AG04449 (cell line): ENCODE results near the gene TIMM21.

Experiments used
- CTCF ChIA-PET: fragments of 350-600 bp; formaldehyde crosslinking; extraction: SDS; loops from one replicate; lab custom pipeline; 2021; ENCODE audit warnings: antibody characterized with exemption; lab: Yijun Ruan, JAX
- POLR2A ChIA-PET: fragments of 400-600, 350-600 bp; formaldehyde crosslinking; extraction: SDS; loops from one replicate; lab custom pipeline; 2020; ENCODE audit warnings: antibody characterized with exemption, inconsistent platforms; lab: Yijun Ruan, JAX
- DNase-seq: peaks from one replicate; pipeline ENCODE4 v3.0.0-alpha.2; 2010; ENCODE audit warnings: low read depth, low spot score
- H3K4me3 ChIP-seq: 2 replicates; pipeline ENCODE4 v1.5.1; 2011; ENCODE audit warnings: low read depth, mild to moderate bottlenecking, control low read depth, low read length
- TF ChIP-seq, protein P1 (sequence below): IDR thresholded peaks from one replicate; pipeline ENCODE4 v1.5.1; 2011; ENCODE audit warnings: mild to moderate bottlenecking, moderate library complexity, low read length, control low read depth, inconsistent platforms; ENCODE audit not compliant: insufficient read depth; ENCODE audit errors: missing control alignments

TIMM21 gene

GRCh38 chr18:74155276-74155675, 7.0 kb downstream of the TIMM21 start:
- TF ChIP-seq, protein P1, sequence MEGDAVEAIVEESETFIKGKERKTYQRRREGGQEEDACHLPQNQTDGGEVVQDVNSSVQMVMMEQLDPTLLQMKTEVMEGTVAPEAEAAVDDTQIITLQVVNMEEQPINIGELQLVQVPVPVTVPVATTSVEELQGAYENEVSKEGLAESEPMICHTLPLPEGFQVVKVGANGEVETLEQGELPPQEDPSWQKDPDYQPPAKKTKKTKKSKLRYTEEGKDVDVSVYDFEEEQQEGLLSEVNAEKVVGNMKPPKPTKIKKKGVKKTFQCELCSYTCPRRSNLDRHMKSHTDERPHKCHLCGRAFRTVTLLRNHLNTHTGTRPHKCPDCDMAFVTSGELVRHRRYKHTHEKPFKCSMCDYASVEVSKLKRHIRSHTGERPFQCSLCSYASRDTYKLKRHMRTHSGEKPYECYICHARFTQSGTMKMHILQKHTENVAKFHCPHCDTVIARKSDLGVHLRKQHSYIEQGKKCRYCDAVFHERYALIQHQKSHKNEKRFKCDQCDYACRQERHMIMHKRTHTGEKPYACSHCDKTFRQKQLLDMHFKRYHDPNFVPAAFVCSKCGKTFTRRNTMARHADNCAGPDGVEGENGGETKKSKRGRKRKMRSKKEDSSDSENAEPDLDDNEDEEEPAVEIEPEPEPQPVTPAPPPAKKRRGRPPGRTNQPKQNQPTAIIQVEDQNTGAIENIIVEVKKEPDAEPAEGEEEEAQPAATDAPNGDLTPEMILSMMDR = no peak
- DNase-seq = no peak
- ChIA-PET CTCF (no interaction called here), POLR2A (no interaction called here)
- H3K4me3 ChIP-seq = no peak overlapping the region

GRCh38 chr18:74163019-74163660, 14.8 kb downstream of the TIMM21 start:
- DNase-seq = no peak
- ChIA-PET CTCF (no interaction called here), POLR2A (no interaction called here)
- TF ChIP-seq, protein P1 = no peak
- no peak overlapping the region for H3K4me3 ChIP-seq

DNA sequence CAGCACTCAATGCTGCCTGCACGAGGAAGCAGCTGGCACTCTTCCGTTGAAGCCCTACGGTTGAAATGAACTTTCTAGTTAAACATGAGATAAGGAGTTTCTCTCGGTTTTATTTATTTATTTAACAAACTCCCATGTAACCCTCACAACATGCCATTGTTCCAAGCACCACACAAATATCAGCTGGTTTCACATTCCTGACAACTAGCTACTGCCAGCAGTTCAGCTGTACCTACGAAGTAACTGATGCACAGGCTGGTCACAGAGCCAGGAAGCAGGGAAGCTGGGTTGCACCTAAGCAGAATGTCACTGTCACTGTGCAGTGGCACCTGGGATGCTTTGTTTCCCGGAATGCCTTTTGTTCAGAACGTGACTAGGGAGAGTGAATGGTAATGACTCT, 18.1 kb downstream of the TIMM21 start:
- TF ChIP-seq, protein P1 = no peak
- CTCF ChIA-PET = no interaction called here
- no peak for DNase-seq
- POLR2A ChIA-PET = no interaction called here
- H3K4me3 ChIP-seq = no peak overlapping the region

- no peak overlapping the region for H3K4me3 ChIP-seq
These were observed 23.7 kb downstream of the TIMM21 start for GRCh38 chr18:74171910-74172606.

DNA sequence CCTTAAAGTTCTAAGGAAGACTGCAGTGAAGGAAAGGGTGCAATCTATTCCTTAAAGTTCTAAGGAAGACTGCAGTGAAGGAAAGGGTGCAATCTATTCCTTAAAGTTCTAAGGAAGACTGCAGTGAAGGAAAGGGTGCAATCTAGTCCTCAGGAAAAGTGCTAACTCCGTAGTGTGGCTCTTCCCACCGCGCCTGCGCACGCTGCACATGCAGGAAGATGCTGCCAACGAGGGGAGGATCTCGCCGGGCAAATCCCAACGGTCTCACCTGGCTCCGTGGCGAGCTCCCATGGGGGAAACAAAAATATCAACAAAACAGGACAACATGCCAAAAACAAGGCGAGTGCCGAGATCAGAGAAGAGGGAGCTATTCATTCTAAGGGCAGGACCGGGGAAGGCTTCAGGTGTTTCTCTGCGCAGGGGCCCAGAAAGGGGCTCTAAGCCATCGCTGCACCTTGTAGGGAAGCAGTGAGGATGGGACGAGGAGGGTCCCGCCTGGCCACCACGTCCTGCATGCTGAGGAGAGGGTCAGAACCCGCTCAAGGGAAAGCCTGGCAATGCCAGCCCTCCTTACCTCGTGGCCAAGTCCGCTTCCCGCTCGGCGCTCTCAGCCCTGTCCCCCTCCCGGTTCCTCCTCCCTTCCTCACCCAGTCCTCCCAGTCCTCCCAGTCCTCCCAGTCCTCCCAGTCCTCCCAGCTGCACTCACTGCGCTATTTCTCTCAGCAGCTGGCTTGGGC, 24.5 kb downstream of the TIMM21 start:
- TF ChIP-seq, protein P1 = no peak
- H3K4me3 ChIP-seq = no peak overlapping the region
- no peak for DNase-seq
- ChIA-PET POLR2A (no interaction called here), CTCF (no interaction called here)

More at GRCh38 chr18:74171910-74172606, 23.7 kb downstream of the TIMM21 start:
- ChIA-PET CTCF (no interaction called here), POLR2A (no interaction called here)
- TF ChIP-seq, protein P1 = no peak
- DNase-seq = no peak

GRCh38 chr18:74173434-74173750, 25.1 kb downstream of the TIMM21 start:
- no peak overlapping the region for H3K4me3 ChIP-seq
- TF ChIP-seq, protein P1 = no peak
- ChIA-PET CTCF (no interaction called here), POLR2A (no interaction called here)
- no peak for DNase-seq
